ENCODE measurements around the gene SLC22A31.
"Not testable (repeated sequence)": the region's sequence is repeated elsewhere in the genome, so short reads cannot be mapped to it uniquely, and the experiment has no call there.

The SLC22A31 gene

DNA sequence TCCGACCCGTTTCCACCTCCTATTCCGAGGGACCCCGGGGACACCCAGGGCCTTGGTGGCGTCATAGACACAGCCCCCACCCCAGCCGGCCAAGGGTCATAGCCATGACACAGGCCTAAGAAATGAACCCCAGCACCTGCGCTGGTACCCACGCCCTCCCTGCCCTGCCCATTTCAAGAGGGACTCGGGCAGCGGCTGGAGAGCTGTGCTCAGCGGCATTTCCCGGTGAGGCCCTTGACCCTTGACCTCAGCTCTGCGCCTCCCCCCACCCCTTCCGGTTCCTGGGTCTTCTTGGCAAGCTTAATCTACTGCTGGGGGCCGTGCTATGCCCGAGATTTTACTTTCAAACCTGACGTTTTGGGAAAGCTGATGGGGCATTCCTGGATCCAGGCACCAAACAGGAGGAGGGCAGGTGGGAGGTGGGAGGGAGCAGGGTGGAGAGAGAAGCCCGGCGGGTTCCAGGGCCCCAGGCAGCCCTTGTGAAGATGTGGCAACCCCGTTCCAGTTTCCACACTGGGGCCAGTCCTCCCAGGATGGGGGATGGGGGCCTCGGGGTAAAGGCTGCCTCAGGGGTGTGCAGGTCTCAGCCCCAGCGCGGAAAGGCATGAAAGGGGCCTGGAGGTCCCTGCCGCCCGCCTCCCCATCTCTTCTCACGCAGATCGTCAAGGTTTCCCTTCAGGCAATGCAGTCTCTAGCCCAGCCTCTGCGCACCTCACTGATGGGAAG lies at the start of gene SLC22A31:
TSS of gene SLC22A31 (minus strand) at position 414 of the 726 bp plus-strand sequence. CDS start at position 378, 36 bp downstream.
- in situ Hi-C loops (cut with HindIII; ENCODE audit: low sequenced_read_pairs) = loop anchor here (5.0 kb wide), 2 partner anchors 37 to 83 kb away; no protein-coding TSS in a partner anchor

DNA sequence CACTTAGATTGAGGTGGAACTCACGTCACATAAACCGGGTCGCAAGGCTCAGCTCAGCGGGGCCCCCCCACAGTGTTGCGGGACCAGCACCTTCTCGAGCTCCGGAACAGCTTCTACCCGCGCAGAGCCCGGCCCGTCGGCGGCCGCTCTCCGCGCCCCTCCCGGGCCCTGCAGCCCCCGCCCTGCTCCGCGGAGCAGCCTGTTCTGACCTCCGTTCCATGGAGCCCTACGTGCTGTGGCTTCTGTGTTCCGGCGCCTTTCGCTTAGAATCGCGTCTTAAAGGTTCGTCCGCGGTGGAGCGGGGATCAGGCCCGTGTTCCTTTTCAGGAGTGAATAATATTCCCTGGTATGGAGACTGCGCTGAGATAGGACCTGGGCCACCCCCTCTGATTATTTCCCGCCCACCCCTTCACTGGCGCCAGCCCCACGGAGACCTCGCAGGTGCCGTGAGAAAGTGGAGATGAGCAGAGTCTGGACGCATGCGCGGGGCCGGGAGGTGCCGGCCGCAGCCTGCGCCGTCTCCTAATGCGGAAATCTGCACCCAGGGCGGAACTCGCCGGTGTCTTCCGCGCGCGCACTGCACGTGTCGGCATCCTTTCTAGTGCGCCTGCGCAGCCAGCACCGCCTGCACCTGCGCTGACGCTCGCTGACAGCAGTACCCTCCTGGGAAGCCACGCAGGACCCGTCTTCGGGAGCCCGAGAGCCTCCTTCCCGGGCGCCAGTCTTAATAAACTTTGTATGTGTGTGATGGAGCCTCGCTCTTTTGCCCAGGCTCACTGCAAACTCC lies 48.1 kb upstream of the SLC22A31 start:
- in situ Hi-C loops (cut with HindIII; ENCODE audit: low sequenced_read_pairs) = no loop called here

DNA sequence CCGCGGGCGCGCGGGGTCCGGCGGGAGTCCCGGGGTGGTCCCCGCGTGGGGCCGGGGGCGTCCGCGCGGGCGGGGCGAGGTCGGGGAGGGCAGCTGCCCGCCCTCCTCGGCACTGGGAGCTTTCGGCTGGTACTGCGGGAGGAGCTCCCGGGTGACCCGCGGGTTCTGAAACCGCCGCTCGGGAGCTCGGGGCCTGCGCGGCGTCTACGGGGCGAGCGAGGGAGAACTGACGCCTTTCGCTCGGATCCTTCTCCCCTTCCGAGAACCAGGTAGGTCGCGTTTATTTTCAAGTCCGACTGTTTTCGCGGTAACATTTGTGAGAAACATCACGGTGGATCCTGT lies 47.4 kb upstream of the SLC22A31 start:
- in situ Hi-C loops (cut with HindIII; ENCODE audit: low sequenced_read_pairs) = not testable (repeated sequence)

DNA sequence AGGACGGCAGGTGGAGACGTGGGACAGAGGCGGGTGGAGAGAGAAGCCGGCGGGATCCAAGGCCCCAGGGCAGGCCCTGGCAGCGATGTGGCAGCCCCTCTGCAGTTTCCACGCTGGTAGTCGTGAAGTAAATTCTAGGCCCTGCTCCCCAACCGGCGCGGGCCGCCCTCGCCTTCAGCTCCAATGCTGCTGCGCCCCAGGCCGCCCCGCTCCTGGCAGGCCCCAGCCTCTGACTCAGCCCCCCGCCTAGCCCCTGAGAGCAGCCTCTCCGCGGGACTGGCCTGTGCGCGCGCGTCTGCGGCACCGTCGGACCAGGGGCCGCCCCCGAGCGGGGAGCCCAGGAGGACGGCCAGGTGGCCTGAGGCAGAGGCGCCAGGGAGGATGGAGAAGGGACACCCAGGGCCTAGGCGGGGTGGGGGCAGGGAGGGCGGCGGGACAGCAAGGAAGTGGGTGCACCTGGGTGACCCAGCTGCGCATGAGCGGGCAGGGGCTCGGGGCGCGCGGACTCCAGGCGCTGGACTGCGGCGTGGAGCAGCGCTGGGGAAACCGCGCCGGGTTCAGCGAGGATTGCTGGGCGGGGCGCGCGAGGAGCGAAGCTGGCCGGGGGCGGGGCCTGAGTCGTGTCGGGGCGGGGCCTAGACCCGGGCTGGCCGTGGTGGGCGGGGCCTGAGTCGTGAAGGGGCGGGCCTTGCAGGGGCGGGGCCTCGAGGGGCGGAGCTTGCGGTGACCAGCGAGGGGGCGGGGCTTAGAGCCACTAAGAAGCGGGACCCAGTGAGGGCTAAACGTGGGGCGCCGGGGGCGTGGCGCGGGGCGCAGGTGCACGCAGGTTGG lies 46.8 kb upstream of the SLC22A31 start:
- in situ Hi-C loops (cut with HindIII; ENCODE audit: low sequenced_read_pairs) = no loop called here

DNA sequence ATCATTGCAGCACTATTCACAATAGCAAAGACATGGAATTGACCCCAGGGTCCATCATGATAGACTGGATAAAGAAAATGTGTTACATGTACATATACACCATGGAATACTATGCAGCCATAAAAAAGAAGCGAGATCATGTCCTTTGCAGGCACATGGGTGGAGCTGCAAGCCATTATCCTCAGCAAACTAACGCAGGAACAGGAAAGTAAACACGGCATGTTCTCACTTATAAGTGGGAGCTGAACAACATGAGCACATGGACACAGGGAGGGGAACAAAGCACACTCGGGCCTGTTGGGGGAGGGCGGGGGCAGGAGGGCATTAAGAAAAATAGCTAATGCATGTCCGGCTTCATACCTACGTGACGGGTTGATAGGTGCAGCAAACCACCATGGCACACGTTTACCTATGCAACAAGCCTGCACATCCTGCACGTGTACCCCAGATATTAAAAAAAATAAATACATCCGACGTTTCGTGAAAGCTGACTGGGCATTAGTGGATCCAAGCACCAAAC lies 46.1 kb upstream of the SLC22A31 start:
- in situ Hi-C loops (cut with HindIII; ENCODE audit: low sequenced_read_pairs) = no loop called here

DNA sequence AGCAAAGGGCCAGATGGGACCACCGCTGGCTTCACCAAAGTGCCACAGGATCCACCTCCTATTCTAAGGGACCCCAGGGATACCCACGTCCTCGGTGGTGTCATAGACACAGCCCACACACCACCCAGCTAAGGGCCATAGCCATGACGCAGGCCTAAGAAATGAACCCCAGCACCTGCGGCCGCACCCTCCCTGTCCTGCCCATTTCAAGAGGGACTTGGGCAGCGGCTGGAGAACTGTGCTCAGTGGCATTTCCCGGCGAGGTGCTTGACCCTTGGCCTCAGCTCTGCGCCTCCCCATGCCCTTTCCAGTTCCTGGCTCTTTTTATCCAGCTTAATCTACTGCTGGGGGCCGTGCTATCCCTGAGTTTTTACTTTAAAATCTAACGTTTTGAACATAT lies 44.4 kb upstream of the SLC22A31 start:
- in situ Hi-C loops (cut with HindIII; ENCODE audit: low sequenced_read_pairs) = no loop called here

DNA sequence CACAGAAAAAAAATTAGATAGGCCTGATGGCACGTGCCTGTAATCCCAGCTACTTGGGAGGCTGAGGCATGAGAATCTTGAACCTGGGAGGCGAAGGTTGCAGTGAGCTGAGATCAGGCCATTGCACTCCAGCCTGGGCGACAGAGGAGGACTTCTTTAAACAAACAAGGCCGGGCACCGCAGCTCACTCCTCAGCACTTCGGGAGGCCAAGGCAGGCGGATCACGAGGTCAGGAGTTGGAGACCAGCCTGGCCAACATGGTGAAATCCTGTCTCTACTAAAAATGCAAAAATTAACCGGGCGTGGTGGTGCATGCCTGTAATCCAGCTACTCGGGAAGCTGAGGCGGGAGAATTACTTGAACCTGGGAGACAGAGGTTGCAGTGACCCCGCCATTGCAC lies 43.9 kb upstream of the SLC22A31 start:
- in situ Hi-C loops (cut with HindIII; ENCODE audit: low sequenced_read_pairs) = not testable (repeated sequence)

DNA sequence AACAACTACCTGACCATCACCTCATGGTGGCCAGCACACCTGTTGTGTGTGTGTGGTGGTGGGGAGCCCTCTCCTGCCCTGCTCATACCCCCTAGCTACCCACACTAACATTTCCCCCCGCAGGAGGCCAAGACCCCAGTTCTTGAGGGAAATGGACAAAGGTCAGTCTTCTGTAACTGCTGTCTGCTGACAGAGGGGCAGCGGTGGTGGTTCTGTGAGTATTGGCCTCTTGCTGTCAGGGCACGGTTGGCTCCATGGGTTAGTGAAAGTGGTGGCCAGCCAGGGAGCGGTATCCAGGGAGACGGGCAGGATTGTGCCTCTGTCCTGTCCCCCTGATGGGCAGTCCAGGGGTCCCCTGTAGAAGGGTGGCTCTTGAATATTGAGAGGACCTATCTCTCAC lies 43.3 kb upstream of the SLC22A31 start:
- in situ Hi-C loops (cut with HindIII; ENCODE audit: low sequenced_read_pairs) = no loop called here

DNA sequence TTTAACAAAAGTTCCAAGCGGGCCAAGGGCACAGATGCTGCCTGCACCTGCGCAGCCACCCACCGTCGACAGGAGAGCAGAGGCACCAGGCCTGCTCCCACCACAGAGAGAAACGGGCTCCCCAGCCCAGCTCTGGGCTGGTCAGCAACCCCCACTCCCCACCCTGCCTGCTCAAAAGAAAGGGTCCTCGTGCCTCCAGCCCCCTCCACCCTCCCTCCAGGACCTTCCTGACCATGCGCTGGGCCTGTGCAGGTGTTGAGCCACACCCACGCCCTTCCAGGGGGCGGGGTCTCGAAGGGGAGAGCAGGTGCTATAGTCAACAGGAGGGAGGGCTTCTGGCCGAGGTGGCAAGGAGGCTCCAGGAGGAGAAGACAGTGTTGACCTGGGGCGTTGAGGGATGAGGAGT lies 42.5 kb upstream of the SLC22A31 start:
- in situ Hi-C loops (cut with HindIII; ENCODE audit: low sequenced_read_pairs) = no loop called here

DNA sequence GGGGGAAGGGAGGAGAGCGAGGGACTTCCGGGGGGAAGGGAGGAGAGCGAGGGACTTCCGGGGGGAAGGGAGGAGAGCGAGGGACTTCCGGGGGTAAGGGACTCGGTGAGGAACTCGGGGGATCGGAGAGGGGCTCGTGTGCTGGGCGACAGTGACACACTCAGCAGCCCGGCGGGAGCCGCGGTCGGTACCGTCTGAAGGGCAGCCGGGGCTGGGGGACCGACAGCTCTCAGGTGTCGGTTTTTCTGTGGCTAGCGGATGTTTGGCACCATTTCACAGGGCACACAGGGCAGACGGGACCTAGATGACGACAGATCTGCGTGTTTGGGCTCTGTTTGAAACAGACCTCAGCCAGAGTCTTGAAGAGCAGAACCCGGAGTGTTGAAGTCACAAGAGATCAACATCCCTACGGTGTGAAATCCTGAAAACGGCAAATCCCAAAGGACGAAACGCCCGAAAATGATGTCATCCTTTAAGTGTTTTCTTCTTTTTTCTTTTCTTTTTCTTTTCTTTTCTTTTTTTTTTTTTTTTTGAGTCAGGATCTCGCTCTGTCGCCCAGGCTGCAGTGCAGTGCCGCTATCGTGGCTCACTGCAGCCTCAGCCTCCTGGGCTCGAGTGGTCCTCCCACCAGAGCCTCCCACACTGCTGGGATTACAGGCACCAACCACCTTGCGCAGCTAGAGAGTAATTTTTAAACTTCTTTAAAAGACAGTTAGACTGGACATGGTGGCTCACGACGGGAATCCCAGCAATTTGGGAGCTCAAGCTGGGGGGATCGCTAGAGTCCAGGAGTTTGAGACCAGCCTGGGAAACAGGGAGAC lies 41.1 kb upstream of the SLC22A31 start:
- in situ Hi-C loops (cut with HindIII; ENCODE audit: low sequenced_read_pairs) = no loop called here

DNA sequence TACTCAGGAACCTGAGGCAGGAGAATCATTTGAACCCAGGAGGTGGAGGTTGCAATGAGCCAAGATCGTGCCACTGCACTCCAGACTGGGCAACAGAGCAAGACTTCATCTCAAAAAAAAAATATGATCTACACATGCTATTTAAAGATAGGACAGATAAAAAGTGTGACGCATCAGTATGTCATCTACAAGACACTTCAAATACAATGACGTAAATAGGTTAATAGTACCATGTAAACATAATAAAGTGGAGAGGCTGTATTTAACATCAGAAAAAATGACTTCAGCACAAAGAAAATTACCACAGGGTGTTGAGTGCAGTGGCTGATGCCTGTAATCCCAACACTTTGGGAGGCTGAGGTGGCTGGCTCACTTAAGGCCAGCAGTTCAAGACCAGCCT lies 37.4 kb upstream of the SLC22A31 start:
- in situ Hi-C loops (cut with HindIII; ENCODE audit: low sequenced_read_pairs) = loop anchor here (5.0 kb wide), 1 partner anchor 35 kb away; the partner anchor contains the start of gene SLC22A31

DNA sequence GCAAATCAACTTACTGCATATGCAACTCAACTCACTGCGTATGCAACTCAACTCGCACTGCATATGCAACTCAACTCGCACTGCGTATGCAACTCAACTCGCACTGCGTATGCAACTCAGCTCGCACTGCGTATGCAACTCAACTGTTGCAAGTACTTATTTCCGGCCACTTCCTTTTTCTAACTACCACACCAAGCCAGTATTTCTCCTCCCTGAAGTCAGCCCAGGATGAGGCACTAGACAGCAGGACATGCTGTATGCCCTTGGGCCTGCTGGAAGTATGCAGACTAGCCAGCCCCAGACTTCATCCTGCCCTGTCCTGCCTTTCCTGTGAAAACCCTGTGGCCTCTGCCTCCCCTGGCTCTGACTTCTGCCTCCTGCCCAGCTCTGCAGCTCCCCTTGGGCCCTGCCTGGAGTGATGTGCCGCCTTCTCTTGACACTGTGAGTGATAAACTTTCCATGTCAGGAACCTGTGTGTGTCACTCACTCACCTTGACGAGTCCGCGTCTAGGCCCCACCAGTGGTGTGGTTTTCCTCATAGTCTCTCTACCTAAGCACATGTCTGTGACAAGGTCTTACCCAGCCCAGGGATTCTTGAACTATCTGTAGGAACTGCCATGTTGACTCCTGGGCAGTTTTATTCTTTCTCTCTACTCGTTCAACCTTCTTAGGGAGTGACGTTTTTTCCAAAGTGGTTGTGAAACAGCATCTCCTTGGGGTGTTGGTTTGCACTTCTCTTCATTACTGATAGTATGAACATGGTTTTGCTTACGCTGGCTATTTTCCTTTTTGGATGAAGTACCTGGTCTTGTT lies 33.5 kb upstream of the SLC22A31 start:
- in situ Hi-C loops (cut with HindIII; ENCODE audit: low sequenced_read_pairs) = no loop called here

DNA sequence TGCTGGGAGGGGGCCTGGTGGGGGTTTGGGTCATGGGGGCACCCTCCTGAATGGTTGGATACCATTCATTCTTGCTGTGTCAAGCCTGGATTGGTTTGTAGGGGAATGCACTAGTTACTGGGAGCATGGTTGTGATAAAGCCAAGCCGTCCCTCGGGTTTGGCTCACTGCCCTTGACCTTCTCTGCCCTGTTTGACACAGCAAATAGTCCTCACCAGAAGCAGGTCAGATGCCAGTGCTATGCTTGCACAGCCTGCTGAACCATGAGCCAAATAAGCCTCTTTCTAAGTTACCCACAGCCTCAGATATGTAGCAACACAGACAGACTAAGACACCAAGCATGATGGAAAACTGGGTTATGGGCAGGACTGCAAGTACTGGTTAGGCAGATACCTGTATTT lies 31.8 kb upstream of the SLC22A31 start:
- in situ Hi-C loops (cut with HindIII; ENCODE audit: low sequenced_read_pairs) = no loop called here

DNA sequence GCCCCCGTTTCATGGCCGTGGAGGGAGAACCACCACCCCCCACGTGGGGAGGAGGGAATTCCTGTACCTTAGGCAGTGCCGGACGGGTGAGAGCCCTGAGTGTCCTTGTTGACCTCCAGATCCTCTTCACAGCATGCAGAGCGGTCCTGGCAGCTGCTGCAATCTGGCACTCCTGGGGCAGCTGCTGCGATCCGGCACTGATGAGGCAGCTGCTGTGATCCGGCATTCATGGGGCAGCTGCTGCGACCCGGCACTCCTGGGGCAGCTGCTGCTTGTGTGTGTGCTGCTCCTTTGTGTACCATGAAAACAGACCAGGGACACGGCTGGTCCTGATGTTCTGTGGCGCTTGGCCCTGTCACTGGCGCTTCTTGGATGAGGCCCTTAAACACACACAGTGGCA lies 29.9 kb upstream of the SLC22A31 start:
- in situ Hi-C loops (cut with HindIII; ENCODE audit: low sequenced_read_pairs) = no loop called here

DNA sequence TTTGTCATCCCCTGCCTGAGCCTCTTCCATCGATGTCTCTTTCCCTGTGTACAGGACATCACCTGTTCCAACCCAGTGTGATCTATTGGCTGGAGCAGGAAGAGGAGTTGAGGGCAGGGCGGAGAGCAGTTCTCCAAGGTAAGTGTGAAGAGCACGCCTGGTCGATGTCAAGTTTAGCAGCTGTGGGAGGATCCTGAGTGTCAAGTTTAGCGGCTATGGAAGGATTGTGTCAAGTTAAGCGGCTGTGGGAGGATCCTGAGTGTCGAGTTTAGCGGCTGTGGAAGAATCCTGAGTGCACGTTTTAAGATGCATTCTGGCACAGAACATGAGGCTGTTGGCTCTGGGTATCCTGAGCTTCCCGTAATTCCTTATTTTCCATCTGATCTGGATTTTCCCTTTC lies 24.3 kb upstream of the SLC22A31 start:
- in situ Hi-C loops (cut with HindIII; ENCODE audit: low sequenced_read_pairs) = no loop called here

DNA sequence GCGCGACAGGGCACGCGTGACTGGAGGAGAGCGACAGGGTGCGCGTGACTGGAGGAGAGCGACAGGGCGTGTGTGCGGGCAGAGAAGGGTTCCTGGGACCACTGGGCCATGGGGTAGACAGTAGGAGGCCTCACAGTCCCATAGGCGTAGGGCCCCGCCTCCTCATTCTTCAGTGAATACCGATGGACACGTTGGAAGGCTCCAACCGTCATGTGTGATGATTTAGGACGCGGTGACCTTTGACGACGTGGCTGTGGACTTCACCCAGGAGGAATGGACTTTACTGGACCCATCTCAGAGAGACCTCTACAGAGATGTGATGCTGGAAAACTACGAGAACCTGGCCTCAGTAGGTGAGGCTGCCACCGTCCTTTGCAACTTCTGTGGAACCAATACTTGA lies 22.6 kb upstream of the SLC22A31 start:
- in situ Hi-C loops (cut with HindIII; ENCODE audit: low sequenced_read_pairs) = no loop called here

DNA sequence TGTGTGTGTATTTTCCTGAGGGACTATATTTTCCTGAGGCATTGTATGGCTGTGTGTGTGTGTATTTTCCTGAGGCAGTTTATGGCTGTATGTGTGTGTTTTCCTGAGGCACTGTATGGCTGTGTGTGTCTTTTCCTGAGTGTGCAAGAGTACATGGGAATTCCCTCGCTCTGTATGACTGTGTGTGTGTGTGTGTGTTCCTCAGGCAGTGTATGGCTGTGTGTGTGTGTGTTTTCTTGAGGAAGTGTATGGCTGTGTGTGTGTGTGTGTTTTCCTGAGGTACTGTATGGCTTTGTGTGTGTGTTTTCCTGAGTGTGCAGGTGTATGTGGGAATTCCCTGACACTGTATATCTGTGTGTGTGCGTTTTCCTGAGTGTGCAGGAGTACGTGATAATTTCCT lies 21.3 kb upstream of the SLC22A31 start:
- in situ Hi-C loops (cut with HindIII; ENCODE audit: low sequenced_read_pairs) = no loop called here

DNA sequence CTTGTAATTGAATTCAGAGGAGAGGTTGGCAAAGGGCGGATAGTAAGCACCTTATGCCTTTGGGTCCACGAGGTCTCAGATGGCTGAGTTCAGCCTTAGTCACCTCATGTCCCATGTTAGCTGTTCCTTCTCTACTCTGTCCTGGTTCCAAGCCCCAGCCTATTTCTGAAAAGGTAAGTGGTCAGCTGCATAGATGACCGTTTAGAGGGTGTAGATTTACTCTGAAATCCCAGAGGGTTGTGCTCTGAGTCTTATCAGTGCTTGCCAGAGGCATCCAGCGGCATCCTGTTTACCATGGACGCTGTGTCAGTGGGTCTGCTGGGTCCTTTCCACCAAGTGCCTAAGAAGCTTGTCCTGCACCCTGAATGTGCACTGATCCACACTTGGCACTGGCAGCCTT lies 19.0 kb upstream of the SLC22A31 start:
- in situ Hi-C loops (cut with HindIII; ENCODE audit: low sequenced_read_pairs) = loop anchor here (5.0 to 10.0 kb wide), 4 partner anchors 62 to 435 kb away; partner anchors contain the start of genes PIEZO1 and SPG7
